ENCODE results near the gene KRTAP2-4.
"Not testable (repeated sequence)": the region's sequence is repeated elsewhere in the genome, so short reads cannot be mapped to it uniquely, and the experiment has no call there.

- not testable (repeated sequence) for TF ChIP-seq POLR2A (IDR thresholded peaks at IDR 0.05; ENCODE audit: low read length); GATA1 (IDR thresholded peaks at IDR 0.05; ENCODE audit: low read depth, low read length)
These were observed 18.6 kb upstream of the KRTAP2-4 start, which contains the start of gene KRTAP4-7 for GRCh38 chr17:41084100-41084856.

Measured in erythroblast (primary cell).